Endothelial cell of umbilical vein (primary cell): ENCODE data around the gene TMCC3. TPM values are rescaled to one million over a fixed set of nuclear protein-coding genes. Genes with fewer than 3 reads are reported as not detected.

ENCODE experiments used
- BruUV-seq: library from RNA; stranded (reverse); fragments of 400-500 nt; replicated peaks from 2 replicates; lab custom pipeline; 2021; lab: Mats Ljungman, UMichigan
- CTCF ChIA-PET: fragments of 300-600, 350-600 bp; sonication (Branson Sonifier 250); formaldehyde crosslinking; loops from one replicate; lab custom pipeline; 2021; ENCODE audit warnings: antibody characterized with exemption, inconsistent platforms; lab: Charles Lee
- POLR2A ChIA-PET: fragments of 300-600, 350-600 bp; sonication (Branson Sonifier 250); formaldehyde crosslinking; loops from one replicate; lab custom pipeline; 2021; ENCODE audit warnings: antibody characterized with exemption, inconsistent platforms; lab: Charles Lee
- DNase-seq: peaks from one replicate; pipeline ENCODE4 v3.0.0-alpha.2; 2011; ENCODE audit warnings: low read depth, low spot score
- FAIRE-seq: peaks from 2 replicates; lab custom pipeline; 2011; peaks lifted over from hg19 to GRCh38; lab: Jason Lieb, UNC
- H2AFZ ChIP-seq: 2 replicates; pipeline ENCODE4 v1.6.0; 2012; ENCODE audit warnings: low read depth, low read length, control low read depth, inconsistent platforms
- H3K27ac ChIP-seq: 2 replicates; pipeline ENCODE4 v1.5.1; 2011; ENCODE audit warnings: low read depth, mild to moderate bottlenecking, control low read depth, low read length, moderate library complexity; ENCODE audit not compliant: insufficient read depth
- H3K27me3 ChIP-seq, 2 experiments: 2 replicates each; pipeline versions ENCODE4 v1.6.0 to v1.6.1; 2011; ENCODE audit warnings: low read length in 2 of 2, mixed read lengths in 1 of 2; ENCODE audit not compliant: control insufficient read depth in 2 of 2, insufficient read depth in 2 of 2
- H3K36me3 ChIP-seq, 2 experiments: 2 replicates in 1 of 2; 3 replicates in 1 of 2; pipeline ENCODE4 v1.5.1; 2011; ENCODE audit warnings: low read length in 2 of 2, mild to moderate bottlenecking in 1 of 2, moderate library complexity in 1 of 2; ENCODE audit not compliant: control insufficient read depth in 2 of 2, insufficient read depth in 2 of 2; ENCODE audit errors: extremely low read depth in 1 of 2
- H3K4me1 ChIP-seq: 3 replicates; pipeline ENCODE4 v1.5.1; 2011; ENCODE audit warnings: mild to moderate bottlenecking, low read length; ENCODE audit not compliant: control insufficient read depth, insufficient read depth; ENCODE audit errors: extremely low read depth
- H3K4me2 ChIP-seq: 2 replicates; pipeline ENCODE4 v1.6.1; 2011; ENCODE audit warnings: low read length, control low read depth, mixed read lengths; ENCODE audit not compliant: insufficient read depth
- H3K4me3 ChIP-seq, 3 experiments: fragments of 200-600 bp in 1 of 3; sonication (generic), shearing (Covaris generic) in 1 of 3; replicated peaks in 1 of 3; 2 replicates each; pipeline ENCODE4 v1.5.1; 2011 to 2016; ENCODE audit warnings: control low read depth in 3 of 3, low read length in 3 of 3, mild to moderate bottlenecking in 2 of 3, inconsistent platforms in 1 of 3, low read depth in 1 of 3, moderate library complexity in 1 of 3; ENCODE audit not compliant: insufficient read depth in 1 of 3
- H3K79me2 ChIP-seq: 2 replicates; pipeline ENCODE4 v1.6.0; 2012; ENCODE audit warnings: low read length, inconsistent platforms; ENCODE audit not compliant: control insufficient read depth, insufficient read depth
- H3K9ac ChIP-seq: replicated peaks from 2 replicates; pipeline ENCODE3; 2011; ENCODE audit warnings: low read length, control low read depth; ENCODE audit not compliant: insufficient read depth; ENCODE audit errors: extremely low read depth
- H3K9me1 ChIP-seq: replicated peaks from 3 replicates; pipeline ENCODE4 v1.6.0; 2011; ENCODE audit warnings: mild to moderate bottlenecking, low read length; ENCODE audit not compliant: control insufficient read depth, insufficient read depth; ENCODE audit errors: extremely low read depth
- H3K9me3 ChIP-seq: replicated peaks from 2 replicates; pipeline ENCODE4 v1.5.1; 2012; ENCODE audit warnings: low read length, inconsistent platforms; ENCODE audit not compliant: control insufficient read depth, insufficient read depth
- H4K20me1 ChIP-seq: replicated peaks from 2 replicates; pipeline ENCODE3; 2011; ENCODE audit warnings: mild to moderate bottlenecking, low read length; ENCODE audit not compliant: control insufficient read depth, insufficient read depth; ENCODE audit errors: extremely low read depth
- EZH2 ChIP-seq: IDR thresholded peaks from 2 replicates; pipeline ENCODE4 v1.6.1; 2012; ENCODE audit warnings: borderline replicate concordance, low read depth, mild to moderate bottlenecking, moderate library complexity, low read length, inconsistent platforms; ENCODE audit not compliant: severe bottlenecking
- FOS ChIP-seq: IDR thresholded peaks from 2 replicates; pipeline ENCODE4 v1.6.1; 2011; ENCODE audit warnings: mild to moderate bottlenecking, low read length, moderate library complexity, borderline replicate concordance; ENCODE audit not compliant: insufficient read depth
- GATA2 ChIP-seq: IDR thresholded peaks from 2 replicates; pipeline ENCODE4 v1.7.0; 2011; ENCODE audit warnings: low read depth, mild to moderate bottlenecking, moderate library complexity, mixed read lengths, low read length; ENCODE audit not compliant: insufficient read length, insufficient read depth
- JUN ChIP-seq: IDR thresholded peaks from 2 replicates; pipeline ENCODE4 v1.6.1; 2011; ENCODE audit warnings: borderline replicate concordance, low read depth; ENCODE audit not compliant: insufficient read length, insufficient read depth
- MYC ChIP-seq: IDR thresholded peaks from one replicate; pipeline ENCODE4 v1.6.1; 2011; ENCODE audit warnings: mild to moderate bottlenecking, low read depth, low read length
- POLR2A ChIP-seq: IDR thresholded peaks from 2 replicates; pipeline ENCODE4 v1.6.1; 2012; ENCODE audit warnings: low read depth, mild to moderate bottlenecking, control low read depth, low read length
- POLR2AphosphoS5 ChIP-seq: IDR thresholded peaks from 2 replicates; pipeline ENCODE4 v1.6.1; 2012; ENCODE audit warnings: low read depth, mild to moderate bottlenecking, control low read depth, low read length, moderate library complexity; ENCODE audit not compliant: insufficient read depth
- dilution Hi-C: fragments of 300-500 bp; cut with MboI; formaldehyde crosslinking; loops from one replicate; pipeline ENCODE4 v1.15.0; 2019; ENCODE audit warnings: low sequenced_read_pairs; ENCODE audit not compliant: extremely low pct_ligation_motif_present
- intact Hi-C: fragments of 100-400 bp; cut with micrococcal nuclease; formaldehyde crosslinking; loops from one replicate; pipeline ENCODE4 v1.10.0; 2022
- polyA plus RNA-seq, 4 experiments: library from polyadenylated mRNA; depleted of rRNA in 3 of 4; stranded (reverse) in 3 of 4; unstranded in 1 of 4; fragments of >200 nt; gene quantifications; 2 replicates each; pipeline versions ENCODE4 v1.2.1 to v1.2.3, GENCODE V29; 2011 to 2012; ENCODE audit warnings: missing spikeins in 1 of 4
- total RNA-seq: library from RNA; stranded (reverse); gene quantifications from 2 replicates; pipeline ENCODE4 v1.2.3, GENCODE V29; 2021
- TF ChIP-seq, protein P1 (sequence below), 2 donors: IDR thresholded peaks; 1 replicate in 1 of 2; 2 replicates in 1 of 2; pipeline ENCODE4 v1.5.1; 2011; ENCODE audit warnings: low read length in 2 of 2, mild to moderate bottlenecking in 2 of 2, moderate library complexity in 2 of 2, control low read depth in 1 of 2, inconsistent platforms in 1 of 2, low read depth in 1 of 2; ENCODE audit not compliant: insufficient read depth in 1 of 2; ENCODE audit errors: extremely low read depth in 1 of 2
- TF ChIP-seq, protein P2 (sequence below): IDR thresholded peaks from 2 replicates; pipeline ENCODE4 v1.6.1; 2011; ENCODE audit not compliant: insufficient read depth, insufficient read length

Gene TMCC3
- total and polyA plus RNA-seq, 2 donors (not counting 3 experiments of a cell fraction or from before 2014, with no cell fraction given) = 13.5 to 30.4 TPM

DNA sequence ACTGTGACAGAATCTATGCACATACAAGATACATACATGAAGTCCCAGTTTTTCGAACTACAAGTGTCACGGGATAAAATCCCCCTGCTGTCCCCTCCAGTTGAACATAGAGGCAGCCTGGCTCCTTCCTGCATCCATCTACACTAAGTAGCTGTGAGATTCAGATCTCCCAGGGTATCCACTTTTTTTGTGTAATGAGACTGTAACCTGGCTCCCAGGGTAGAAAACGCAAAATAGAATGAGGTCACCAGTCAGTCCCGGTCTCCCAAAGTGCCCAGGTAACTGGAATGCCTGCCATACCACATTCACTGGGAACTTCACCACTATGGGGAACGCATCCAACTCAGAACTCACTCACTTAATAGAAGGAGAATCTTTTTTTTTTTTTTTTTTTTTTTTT is 67.8 kb downstream of the TMCC3 start:
- no peak for DNase-seq
- CTCF ChIA-PET = interaction anchor here (1.1 kb wide), 1 partner anchor 11 kb away, joined by 3 read pairs; no protein-coding TSS in a partner anchor
- no peaks in the 10 kb centered on the region for H3K9me3 ChIP-seq
- H3K4me3 ChIP-seq = no peak overlapping the region
- no peak for FAIRE-seq
- intact Hi-C loops = no loop called here
- H3K79me2 ChIP-seq = peaks cover 27% of the 10 kb centered on the region
- H3K4me1 ChIP-seq = peaks cover 18% of the 10 kb centered on the region
- TF ChIP-seq GATA2 (no peak), FOS (no peak), MYC (no peak), EZH2 (no peak), POLR2A (no peak), POLR2AphosphoS5 (no peak), JUN (no peak)
- TF ChIP-seq, protein P1, sequence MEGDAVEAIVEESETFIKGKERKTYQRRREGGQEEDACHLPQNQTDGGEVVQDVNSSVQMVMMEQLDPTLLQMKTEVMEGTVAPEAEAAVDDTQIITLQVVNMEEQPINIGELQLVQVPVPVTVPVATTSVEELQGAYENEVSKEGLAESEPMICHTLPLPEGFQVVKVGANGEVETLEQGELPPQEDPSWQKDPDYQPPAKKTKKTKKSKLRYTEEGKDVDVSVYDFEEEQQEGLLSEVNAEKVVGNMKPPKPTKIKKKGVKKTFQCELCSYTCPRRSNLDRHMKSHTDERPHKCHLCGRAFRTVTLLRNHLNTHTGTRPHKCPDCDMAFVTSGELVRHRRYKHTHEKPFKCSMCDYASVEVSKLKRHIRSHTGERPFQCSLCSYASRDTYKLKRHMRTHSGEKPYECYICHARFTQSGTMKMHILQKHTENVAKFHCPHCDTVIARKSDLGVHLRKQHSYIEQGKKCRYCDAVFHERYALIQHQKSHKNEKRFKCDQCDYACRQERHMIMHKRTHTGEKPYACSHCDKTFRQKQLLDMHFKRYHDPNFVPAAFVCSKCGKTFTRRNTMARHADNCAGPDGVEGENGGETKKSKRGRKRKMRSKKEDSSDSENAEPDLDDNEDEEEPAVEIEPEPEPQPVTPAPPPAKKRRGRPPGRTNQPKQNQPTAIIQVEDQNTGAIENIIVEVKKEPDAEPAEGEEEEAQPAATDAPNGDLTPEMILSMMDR (IDR thresholded peaks at IDR 0.05; ENCODE audit: extremely low read depth in 1 of 2, insufficient read depth in 1 of 2, low read depth in 1 of 2, low read length in 2 of 2) = no peak
- TF ChIP-seq, protein P2, sequence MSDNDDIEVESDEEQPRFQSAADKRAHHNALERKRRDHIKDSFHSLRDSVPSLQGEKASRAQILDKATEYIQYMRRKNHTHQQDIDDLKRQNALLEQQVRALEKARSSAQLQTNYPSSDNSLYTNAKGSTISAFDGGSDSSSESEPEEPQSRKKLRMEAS = no peak
- no peak overlapping the region for H3K4me2 ChIP-seq
- no peak overlapping the region for H2AFZ ChIP-seq
- dilution Hi-C loops = no loop called here
- POLR2A ChIA-PET = no interaction called here
- no peaks in the 10 kb centered on the region for H3K27me3 ChIP-seq
- H3K27ac ChIP-seq = no peak overlapping the region
- BruUV-seq = no TSS peak
- no peaks in the 10 kb centered on the region for H4K20me1 ChIP-seq
- H3K9ac ChIP-seq = no peak overlapping the region
- H3K9me1 ChIP-seq = no peaks in the 10 kb centered on the region
- peaks cover 0 to 19% of the 10 kb centered on the region in 2 experiments for H3K36me3 ChIP-seq
